Erythroblast (primary cell): Measurements from ENCODE around the gene LHFPL4.

Experiments used
- GATA1 ChIP-seq: IDR thresholded peaks from 2 replicates; pipeline ENCODE4 v1.6.1; 2011; ENCODE audit warnings: low read depth, mild to moderate bottlenecking, control low read depth, low read length, moderate library complexity
- POLR2A ChIP-seq: IDR thresholded peaks from 2 replicates; pipeline ENCODE4 v1.6.1; 2011; ENCODE audit warnings: mild to moderate bottlenecking, low read length

GRCh38 chr3:9480265-9480664 lies 73.4 kb downstream of the LHFPL4 start:
- TF ChIP-seq POLR2A (no peak), GATA1 (no peak)
